Stimulated activated CD8-positive, alpha-beta memory T cell treated with anti-CD3 and anti-CD28 coated beads, Interleukin-15, amount 100 ng/mL, for 24 hours (primary cell): ENCODE data around the gene IFT172.
"Not testable (repeated sequence)": the region's sequence is repeated elsewhere in the genome, so short reads cannot be mapped to it uniquely, and the experiment has no call there.

Source experiments
- DNase-seq: peaks from one replicate; pipeline ENCODE4 v3.0.0-alpha.2; 2020; ENCODE audit warnings: low read depth

Gene IFT172

DNA sequence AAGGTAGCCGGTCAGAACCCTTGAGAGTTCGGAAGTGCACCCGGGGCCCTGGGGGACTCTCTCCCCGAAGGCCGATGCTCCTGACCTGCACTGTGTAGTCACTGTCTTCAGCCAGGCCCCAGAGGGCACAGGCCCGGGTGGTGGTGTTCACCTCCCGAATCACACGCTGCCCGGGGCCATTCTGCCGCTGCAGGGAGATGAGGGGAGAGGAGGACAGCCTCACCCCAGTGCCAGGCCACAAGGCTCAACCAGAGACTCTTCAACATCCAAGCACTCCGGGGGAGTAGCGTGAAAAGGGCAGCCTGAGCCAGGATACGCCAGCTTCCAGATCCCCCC, 4.4 kb upstream of the IFT172 start:
- no peak for DNase-seq

DNA sequence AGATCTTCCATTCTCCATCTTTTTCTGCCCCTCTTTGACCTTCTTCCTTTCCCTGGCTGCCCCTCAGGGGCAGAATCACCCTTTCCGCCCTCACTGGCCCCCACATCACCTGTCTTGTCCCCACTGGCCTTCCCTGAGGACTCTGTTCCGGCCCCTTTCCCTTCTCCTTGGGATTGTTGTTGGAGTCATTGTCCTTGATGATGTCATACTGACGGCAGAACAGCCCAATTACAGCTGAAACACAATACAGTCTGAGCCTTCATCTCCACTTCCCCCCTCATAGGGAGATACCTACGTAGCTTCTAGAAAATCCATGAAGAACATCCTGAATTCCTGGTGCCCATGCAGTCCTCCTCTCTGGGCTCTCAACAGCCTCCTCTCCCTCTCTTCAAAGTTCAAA, 3.0 kb upstream of the IFT172 start:
- no peak for DNase-seq

DNA sequence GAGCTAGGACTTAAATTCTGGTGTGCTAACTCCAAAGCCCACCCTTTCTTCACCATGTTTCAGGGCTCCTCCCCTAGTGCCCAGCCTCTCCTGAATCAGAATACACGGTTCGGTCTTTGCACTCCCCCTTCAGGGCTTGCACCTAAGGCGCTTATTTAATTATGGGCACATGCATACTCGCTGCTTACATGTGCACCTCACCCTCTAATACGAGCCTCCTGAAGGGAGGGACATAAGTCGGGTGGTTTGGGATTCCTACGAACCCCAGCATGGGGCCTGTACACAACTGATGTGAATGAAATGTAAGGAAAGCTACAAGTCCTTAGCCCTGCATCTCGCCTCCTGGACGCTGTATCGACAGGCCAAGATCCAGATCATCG, 435 bp downstream of the IFT172 start:
- no peak for DNase-seq

DNA sequence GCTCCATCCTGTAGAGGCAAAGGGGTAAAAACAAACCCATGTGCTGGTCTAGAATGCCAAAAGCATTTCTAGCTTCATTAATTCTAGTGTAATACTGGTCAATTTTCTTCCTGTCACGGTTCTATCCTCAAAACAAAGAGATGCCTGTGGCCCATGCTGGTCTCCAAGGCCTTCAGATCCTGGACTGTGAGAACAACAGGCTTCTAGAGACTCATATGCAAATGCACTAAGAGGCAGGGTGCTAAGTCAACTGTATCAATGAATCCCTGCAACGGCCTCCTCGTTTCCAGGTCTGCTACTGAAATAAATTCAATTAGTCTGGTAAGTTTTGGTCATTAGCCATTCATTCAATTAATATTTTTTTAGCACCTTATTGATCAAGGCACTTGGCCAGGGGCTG, 4.0 kb downstream of the IFT172 start:
- no peak for DNase-seq

DNA sequence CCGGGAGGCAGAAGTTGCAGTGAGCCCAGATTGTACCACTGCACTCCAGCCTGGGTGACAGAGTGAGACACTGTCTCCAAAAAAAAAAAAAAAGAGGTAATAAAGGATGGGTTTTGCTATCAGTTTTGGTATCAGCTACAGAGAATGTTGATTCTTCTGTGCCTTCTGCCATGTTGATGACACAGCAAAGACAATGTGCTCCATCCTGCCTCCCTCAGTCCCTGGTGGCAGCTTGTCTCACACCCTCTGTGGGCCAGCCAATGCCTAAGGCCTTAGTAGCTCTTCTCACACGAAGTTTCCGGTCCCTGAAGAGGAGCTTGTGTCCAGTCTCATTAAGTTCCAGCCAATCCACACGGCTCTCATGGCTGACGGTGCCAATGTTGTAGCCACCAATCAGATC, 17.6 kb downstream of the IFT172 start:
- DNase-seq, result no peak

DNA sequence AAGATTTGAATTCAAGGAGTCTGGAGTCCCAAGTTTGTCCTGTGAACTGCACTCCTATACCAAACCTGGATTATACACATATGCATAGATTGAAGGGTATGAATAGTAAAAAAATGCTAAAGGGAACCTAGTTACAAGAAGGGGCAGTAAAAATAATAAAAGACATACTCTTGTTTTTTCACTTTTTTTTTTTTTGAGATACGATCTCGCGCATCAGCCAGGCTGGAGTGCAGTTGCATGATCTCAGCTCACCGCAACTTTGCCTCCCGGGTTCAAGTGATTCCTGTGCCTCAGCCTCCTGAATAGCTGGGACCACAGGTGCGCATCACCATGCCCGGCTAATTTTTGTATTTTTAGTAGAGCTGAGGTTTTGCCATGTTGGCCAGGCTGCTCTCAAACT, 25.1 kb downstream of the IFT172 start:
- no peak for DNase-seq

DNA sequence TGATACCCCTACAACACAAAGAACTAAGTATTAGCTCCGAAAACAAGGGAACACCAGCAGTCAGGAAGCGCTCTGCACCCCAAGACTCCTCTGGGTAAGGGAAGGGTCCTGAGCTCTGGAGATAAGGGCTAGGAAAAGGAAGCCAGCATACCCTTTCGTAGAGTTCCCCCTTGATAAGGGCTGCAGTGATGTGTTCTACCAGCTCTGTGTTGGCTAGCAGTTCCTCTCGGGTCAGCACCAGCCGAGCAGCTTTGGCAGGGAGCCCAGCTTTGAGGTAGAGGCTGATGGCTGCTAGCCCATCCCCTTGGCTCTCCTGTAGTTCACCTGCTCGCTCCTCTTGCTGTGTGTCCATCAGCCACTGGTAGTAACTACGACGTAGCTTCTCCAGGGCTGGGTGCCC, 28.4 kb downstream of the IFT172 start:
- no peak for DNase-seq

DNA sequence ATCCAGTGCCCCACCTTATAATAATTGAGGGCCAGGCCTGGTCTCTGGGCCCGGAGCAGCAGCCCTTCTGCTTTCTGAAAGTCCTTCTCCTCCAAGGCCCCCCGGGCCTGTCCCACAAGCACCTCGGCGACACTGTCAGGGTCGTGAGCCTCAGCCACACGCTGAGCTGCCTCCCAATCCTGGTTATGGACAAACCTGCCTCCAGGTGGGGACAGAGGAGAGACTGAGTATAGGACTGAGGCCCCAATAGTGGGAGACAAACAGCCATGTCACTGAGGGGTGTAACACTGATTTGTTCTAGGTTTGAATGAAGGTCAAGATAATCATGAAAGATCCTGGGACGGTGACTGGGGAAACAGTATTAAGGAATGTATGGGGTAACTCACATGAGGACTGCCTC, 35.6 kb downstream of the IFT172 start:
- no peak for DNase-seq

DNA sequence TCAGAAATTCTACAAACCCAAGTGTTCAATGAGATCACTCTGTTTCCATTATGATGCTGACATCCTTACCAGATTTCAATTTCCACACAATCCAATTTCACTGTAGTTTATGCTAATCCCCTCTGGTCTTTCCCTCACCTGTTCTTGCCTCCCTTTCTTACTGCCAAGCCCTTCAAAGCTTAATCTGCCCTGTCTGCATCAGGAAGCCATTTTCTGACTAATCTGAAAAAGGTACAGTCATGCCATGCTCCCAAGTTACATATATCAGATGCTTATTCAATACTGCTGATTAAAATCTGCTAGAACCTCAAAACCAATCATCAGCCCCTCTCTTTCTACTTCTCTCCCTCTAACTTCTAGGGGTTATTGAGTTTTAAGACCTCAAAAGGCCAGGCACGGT, 38.4 kb downstream of the IFT172 start:
- DNase-seq, result no peak

DNA sequence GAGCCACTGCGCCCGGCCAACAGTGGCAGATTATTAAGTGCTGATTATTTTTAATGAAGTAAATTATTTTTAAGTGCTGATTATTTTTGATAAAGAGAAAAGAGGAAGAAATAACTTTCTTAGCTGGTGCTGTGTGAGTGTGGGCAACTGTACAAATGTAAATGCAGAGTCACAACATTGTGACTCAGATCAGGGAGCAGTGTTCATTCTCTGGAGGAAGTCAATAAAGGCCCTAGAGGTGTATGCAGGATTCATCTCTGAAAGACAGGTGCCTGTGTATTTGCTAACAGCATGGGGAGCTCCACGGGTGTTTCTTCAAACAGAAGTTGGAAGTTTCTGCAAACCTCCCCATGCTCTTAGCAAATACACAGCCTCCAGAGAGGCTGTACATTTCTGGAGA, 41.2 kb downstream of the IFT172 start:
- no peak for DNase-seq

DNA sequence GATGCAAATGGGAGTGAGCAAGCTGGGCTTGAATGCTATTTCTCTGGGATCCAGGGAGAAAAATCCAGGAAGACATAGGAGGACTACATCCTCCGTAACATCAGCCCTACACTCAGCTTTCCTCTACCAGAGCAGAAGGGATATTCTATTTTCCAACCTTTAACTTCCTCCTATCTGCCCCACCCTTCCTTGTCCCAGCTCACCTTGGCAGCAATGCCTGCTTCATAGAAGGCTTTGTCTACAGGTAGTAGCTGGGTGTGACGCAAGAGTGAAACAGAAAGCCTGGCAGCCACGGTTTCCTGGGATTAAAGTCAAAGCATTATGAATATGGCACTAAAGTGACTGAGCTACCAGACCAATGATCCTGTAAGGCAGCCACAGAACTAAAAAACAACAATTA, 43.5 kb downstream of the IFT172 start:
- no peak for DNase-seq

DNA sequence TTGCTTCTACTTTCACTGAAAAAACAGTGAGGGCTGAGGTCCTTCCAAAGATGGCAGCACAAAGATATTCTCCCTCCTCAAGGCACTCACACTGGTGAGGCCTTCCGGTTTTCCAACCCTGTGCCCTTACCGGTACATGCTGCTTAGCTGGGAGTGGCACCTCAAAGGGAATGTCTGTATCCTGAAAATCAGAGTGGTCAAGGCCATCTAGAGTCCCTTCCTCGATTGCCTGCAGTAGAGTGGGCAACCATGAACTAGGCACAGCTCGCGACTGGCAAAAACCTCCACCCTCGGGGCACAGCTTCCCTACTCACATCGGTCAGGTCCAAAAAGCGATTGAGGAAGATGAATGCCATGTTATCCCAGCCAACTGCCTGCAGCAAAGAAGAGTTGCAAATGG, 43.9 kb downstream of the IFT172 start:
- DNase-seq, result no peak

DNA sequence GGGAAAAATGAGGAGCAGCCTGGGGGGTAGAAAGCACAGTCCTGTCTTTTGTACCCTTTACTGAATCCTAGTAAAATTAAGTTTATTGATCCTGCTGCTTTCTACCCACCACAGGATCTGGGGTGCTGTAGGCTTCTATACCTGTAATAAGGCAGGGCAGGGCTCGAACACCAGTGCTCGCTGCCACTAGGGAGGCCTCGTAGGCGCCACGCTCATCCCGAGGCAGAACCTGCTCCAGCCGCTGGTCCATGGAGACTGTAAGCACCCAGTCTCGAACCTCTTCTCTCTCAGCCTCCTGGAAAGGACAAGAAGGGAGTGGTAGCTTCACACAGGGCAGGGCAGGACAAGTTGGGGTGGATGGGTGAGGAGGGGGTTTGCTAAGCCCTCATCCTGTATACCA, 44.4 kb downstream of the IFT172 start:
- DNase-seq, result no peak

DNA sequence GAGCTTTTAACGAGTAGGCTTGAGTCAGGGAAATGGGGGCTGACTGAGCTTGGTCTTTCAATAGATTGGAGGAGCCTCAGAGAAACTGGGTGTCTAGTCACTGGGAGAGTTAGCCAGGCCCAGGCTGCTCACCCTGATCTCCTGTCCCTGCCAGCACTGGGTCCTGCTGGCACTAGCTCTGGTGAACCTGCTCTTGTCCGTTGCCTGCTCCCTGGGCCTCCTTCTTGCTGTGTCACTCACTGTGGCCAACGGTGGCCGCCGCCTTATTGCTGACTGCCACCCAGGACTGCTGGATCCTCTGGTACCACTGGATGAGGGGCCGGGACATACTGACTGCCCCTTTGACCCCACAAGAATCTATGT, 46.6 kb downstream of the IFT172 start:
- no peak for DNase-seq

DNA sequence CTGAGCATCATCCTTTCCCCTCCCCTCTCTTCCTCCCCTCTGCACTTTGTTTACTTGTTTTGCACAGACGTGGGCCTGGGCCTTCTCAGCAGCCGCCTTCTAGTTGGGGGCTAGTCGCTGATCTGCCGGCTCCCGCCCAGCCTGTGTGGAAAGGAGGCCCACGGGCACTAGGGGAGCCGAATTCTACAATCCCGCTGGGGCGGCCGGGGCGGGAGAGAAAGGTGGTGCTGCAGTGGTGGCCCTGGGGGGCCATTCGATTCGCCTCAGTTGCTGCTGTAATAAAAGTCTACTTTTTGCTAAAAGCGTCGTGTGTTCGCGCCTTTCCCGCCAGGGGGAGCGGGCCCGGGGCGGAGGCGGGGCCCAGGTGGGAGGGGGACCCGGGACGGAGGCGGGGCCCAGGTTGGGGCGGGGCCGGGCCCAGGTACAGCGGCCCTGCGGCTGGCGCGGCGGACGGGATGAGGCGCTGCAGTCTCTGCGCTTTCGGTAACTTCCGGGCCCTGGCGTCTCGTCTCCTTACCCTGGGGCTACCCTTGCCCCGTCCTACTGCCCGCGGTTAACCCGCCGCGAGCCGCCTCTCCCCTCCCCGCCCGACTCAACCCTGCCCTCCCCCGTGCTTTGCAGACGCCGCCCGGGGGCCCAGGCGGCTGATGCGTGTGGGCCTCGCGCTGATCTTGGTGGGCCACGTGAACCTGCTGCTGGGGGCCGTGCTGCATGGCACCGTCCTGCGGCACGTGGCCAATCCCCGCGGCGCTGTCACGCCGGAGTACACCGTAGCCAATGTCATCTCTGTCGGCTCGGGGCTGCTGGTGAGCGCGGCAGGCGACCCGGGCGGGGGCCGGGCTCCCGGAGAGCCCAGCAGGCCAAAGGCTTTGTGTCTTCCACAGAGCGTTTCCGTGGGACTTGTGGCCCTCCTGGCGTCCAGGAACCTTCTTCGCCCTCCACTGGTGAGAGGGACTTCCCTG, 47.3 kb downstream of the IFT172 start, which contains the start of gene KRTCAP3:
Gene KRTCAP3 (plus strand): TSS at position 424 of the 962 bp plus-strand sequence. CDS start 32 bp downstream, at position 456.
- DNase-seq, result no peak

DNA sequence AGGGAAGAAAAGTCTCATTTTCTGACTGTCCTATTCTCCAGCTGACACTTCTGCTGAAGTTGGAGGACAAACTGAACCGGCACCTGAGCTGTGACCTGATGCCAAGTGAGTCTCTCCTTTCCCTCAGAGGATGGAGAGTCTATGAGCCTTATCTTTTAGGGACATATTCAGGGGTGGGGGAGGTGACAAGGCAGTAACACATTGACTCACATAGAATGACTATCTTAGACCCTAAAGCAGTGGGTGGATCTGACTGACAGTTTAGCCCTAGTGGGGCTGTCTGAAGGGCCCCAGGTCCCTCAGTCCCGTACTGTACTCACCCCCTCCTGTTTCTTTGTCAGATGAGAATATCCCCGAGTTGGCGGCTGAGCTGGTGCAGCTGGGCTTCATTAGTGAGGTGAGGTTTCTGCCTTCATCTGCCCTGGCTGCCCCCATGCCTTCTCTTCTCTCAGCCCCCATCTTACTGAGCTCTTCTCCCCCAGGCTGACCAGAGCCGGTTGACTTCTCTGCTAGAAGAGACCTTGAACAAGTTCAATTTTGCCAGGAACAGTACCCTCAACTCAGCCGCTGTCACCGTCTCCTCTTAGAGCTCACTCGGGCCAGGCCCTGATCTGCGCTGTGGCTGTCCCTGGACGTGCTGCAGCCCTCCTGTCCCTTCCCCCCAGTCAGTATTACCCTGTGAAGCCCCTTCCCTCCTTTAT, 48.2 kb downstream of the IFT172 start:
- DNase-seq, result no peak

DNA sequence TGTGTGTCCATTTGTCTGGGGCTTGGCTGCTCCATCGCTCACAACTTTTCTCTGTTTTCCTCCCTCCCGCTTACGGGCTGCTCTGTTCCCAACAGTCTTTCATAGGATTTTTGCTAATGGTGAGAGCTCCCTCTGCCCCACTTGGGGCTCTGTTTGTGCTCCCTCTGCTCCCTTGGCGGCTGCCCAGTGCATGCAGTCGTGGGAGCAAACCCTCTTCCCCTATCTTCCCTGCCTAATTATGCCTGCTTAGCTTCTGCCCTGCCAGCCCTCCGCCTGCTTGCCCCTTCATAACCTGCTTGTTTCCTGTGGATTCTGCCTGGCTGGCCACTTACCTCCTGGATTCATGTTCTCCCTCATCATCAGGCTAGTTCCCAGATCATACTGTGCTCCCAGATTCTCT, 53.9 kb downstream of the IFT172 start:
- no peak for DNase-seq

DNA sequence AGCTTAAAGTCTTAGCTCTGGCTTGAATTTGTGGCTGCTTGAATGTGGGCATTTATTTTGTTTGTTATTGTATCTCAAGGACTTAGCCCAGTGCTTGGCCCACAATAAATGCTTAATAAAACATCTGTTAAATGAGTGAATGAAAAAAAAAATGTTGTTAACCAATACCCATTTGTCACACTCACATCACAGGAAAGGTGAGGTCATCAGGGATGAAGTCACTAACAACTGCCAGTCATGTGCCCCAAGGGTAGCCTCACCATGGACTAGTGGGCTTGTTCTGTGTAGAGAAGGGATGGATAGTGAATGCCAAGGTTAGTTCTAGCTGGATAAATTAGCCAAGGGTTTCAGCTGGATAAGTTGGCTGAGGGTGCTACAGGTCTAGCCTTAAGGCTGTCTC, 58.1 kb downstream of the IFT172 start:
- DNase-seq, result no peak

DNA sequence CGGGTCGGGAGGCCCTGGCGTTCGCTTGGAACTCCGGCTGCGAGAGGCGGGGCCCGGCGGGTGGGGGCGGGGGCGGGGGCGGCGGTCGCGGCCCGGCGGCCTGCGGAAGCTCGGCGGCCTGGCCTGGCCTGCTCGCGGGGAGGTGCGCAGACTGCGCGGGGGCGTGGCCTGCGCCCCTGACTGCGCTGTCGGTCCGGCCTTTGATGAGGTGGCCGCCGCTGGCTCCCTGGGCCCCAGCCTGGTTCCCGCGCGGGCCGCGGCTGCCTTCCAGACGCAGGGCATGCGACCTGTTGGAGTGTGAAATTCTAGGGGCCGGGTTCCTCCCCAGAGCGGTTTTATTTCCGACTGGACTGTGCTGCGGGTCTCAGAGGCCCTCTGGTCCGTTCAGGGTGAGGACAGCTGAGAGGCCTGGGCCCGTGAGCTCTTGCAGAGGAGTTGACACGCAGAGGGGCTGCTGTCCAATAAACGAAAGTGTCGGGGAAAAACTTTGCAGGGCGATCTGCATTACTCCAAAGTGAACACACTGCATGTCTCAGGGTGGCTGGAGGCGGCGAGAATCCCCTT, 60.5 kb downstream of the IFT172 start:
- peak; percentile 47 for DNase-seq

DNA sequence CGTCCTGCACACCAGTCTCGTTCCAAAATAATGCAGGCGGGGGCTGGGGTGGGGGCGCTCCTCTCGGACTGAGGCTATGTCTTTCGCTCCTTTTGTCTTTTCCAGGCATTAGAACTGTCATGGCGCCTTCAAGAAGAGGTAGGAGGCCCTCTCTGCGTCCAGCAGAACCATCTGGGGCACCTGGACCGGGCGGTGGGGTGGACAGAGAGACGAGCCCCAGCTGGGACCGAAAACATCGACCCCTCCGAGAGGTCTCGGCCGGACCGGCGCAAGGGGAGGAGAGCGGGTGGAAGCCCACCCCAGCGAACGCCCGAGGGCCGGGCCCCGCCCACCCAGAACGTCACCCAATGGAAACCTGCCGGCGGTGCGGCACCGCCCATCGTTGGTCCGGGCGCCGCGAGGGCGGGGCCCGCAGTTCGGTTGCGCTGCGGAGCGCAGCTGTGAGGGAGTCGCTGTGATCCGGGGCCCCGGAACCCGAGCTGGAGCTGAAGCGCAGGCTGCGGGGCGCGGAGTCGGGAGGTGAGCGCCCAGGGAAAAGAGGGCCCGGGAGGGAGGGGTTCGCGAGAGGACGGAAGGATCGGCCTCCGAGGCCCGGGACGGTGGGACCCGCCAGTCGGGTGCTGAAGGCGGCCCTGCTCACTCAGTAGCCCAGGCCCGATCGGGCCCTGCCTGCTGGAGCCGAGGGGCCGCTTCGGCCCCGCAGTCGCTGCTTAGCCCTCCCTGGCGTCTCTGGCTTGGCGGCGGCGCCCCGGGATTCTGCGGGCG, 61.1 kb downstream of the IFT172 start, which contains the start of gene NRBP1:
Gene NRBP1 (plus strand): TSS at position 419 of the 765 bp plus-strand sequence. CDS start 4,643 bp downstream, outside the sequence.
- peak; percentile 83 for DNase-seq

DNA sequence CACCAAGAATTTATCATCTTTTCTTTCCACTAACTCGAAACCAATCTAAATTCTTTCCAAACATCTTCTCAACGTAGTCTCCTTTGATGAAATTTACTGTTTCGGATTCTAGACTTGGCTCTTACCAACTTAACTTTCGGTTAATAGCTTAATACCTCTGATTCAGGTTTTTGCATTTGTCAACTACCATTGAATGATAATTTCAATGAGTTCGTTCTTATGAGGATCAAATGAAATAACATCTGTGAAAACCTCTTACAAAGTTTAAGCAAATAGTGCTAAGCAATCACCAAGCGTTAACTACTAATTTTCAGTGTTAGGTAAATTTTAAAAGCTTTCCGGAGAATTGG, 61.7 kb downstream of the IFT172 start:
- no peak for DNase-seq

DNA sequence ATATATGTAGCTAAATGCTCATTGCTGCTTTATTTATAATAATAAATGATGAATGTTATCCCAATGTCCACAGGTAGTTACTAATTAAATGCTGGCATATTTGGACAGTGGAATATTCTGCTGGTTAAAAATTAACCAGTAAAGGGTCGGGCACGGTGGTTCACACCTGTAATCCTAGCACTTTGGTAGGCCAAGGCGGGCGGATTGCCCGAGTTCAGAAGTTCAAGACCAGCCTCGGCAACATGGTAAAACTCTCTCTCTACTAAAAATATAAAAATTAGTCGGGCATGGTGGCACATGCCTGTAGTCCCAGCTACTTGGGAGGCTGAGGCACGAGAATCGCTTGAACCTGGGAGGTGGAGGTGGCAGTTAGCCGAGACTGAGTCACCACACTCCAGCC, 64.5 kb downstream of the IFT172 start:
- DNase-seq, result not testable (repeated sequence)
